DMS53 (cell line): ENCODE measurements around the gene C2orf76.
"Not testable (repeated sequence)": the region's sequence is repeated elsewhere in the genome, so short reads cannot be mapped to it uniquely, and the experiment has no call there.

Source experiments
- DNase-seq: peaks from one replicate; lab custom pipeline; 2025; lab: John Stamatoyannopoulos, UW

The C2orf76 gene

DNA sequence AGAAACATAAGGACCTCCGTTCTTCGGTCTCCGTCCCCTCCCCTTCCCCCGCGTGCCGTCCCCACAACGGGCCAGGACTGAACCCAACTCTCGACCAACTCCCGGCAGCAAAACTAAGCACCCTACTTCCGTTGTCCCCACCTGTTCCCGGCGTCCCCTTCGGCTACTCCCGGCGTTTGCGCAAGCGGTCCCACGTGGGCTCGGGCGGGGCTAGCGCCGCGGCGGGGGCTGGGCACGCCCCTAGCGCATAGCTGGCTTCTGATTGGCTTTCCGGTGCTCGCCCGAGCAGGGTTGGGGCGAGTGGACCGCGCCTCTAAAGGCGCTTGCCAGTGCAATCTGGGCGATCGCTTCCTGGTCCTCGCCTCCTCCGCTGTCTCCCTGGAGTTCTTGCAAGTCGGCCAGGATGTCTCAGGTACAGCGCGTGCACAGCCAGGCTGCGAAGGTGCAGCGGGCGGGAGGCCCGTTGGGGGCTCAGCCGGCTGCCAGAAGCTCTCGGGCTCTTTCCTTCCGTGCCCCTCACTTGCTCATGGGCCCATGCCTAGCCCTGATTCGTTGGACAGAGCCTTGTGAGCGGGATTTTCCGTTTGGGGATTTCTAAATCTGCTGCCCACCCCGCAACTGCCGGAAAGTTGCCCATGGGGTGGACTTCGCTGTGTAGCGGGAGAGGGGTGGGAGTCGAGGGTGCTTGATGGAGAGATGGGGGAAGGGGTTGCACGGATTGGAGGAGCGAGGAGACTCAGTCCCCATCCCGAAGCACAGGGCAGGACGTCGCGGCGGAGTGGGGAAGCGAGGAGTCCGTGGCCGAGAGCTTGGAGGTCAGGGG lies at the start of gene C2orf76, which contains the start of gene DBI:
C2orf76 (minus strand) TSS at position 186 of the 823 bp plus-strand sequence. CDS start 26,875 bp downstream, outside the sequence.
DBI (plus strand) TSS at position 329 of the 823 bp plus-strand sequence; CDS start at position 404, 75 bp downstream.
- peak; percentile 99 for DNase-seq

DNA sequence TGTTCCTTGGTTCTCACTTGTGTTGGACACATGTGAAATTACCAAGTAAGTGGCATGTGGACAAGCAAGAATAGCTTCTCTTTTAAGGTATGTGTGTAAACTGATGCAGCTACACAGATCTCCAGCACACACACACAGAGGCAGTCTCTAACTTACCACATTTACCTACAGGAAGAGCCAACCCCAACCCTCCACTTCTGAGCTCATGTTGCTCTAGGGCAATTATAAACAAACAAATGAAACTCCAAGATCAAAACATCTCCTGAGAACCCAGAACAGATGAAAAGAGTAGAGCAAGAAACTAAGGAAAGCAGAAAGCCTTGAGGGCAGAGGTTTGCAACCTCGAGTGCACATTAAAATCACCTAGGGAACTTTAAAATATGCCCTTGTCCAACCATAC lies 49.0 kb upstream of the C2orf76 start:
- no peak for DNase-seq

DNA sequence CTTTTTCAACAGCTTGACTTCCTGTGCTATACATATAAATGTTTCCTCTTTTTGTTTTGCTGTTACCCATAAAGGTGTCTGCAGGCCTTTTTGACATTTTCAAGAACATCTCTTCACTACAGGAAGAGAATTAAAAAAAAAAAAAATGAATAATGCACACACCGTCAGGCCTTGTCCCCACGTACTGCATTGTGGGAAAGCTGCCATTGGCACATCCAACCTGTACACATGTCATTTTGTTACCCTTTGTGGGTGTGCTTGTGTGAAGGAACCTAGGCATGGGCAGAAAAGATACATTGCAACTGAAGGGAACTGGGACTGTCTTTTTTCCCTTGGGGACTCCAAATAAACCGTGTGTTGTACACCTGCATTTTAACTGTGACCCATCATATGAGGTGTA lies 48.3 kb upstream of the C2orf76 start:
- DNase-seq = no peak

DNA sequence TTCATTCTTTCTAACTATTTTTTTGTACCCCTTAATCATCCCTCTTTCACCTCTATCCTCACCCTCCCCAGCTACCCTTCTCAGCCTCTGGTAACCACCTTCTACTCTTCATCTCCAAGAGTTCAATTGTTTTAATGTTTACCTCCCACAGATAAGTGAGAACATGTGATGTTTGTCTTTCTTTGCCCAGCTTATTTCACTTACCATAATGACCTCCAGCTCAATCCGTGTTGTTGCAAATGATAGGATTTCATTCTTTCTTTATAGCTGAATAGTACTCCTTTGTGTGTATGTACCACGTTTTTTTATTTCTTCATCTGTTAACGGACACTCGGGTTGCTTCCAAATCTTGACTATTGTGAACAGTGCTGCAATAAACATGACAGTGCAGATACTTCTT lies 42.9 kb upstream of the C2orf76 start:
- DNase-seq = peak; percentile 65

DNA sequence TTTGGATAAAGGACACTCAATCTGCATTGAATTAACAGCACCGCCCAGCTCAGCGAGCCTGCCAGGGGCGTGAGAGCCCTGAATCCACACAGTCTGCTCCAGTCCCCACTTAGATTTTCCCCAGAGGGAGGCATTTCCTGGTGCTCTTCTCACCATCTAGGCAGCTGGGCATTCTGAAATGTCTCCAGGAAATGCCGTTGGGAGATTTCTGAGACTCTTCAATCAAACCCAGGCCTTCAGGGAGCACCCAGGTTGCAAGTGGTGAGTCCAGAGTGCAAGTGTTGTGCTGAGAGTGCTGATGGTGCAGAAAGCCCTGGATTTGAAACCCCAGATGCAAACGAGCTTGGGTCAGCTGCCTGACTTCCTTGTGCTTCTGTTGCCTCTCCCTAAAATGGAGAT lies 41.6 kb upstream of the C2orf76 start:
- DNase-seq = peak; percentile 53

DNA sequence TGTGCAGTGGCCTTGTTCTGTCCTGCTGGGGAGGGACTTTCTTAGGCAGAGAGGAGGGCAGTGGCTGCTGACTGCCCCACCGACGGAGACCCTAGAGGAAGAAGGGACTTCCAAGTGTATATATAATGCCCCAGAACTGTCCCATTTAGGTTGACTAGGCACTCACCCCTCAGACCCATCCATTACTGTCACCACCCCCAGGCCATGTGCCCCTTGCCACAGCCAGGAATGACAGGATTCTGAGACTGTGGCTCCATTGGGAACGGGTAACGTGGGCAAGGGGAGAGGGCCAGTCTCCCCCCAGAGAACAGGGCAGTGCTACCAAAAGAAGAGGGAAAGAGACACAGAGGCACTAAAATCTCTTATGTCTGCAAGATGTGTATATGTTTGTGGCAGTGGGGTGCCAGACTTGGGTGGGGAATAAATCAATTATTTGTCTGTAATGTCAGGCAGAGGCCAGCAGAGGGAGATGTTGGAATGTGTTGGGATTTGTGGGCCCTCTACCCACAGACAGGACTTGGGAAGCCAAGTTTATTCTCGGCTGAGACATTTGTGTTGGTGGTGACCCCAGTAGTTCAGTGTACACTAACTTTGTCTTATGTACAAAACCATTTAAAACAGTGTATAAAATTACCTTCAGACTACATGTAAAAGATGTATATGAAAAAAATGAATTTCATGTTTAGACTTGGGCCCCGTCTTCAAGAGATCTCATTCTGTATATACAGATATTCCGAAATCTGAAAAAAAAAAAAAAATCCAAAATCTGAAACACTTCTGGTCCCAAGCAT lies 41.0 kb upstream of the C2orf76 start:
- peak; percentile 76 for DNase-seq

DNA sequence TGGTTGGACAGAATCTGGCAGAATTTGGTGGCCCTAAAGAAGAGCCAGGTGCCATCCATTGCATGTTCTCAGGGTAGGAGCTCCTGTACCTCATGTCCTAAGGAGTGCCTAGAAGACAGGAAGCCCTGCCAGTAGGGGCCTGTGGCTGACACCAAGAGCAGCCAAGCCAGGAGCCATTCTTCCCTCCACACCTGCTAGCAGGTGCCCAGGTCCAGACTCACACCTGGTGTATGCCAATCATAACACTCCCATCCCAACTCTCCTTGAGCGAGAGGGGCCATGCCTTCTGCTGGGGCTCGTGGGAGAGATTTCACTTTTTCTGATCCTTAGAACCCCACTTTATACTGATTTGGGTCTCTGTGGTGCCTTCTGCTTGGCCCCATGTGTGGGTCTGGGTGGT lies 38.5 kb upstream of the C2orf76 start:
- no peak for DNase-seq

DNA sequence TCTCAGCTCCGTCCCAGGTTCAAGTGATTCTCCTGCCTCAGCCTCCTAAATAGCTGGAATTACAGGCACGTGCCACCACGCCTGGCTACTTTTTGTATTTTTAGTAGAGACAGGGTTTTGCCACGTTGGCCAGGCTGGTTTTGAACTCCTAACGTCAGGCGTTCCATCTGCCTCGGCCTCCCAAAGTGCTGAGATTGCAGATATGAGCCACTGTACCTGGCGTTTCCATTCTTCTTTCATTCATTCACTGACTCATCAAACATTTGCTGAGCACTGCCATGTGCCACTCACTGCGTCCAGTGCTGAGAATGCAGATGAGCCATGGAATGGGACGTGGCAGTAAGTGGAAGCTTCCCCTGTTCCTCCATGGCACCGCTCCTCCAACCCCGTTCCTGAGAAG lies 37.0 kb upstream of the C2orf76 start:
- not testable (repeated sequence) for DNase-seq

DNA sequence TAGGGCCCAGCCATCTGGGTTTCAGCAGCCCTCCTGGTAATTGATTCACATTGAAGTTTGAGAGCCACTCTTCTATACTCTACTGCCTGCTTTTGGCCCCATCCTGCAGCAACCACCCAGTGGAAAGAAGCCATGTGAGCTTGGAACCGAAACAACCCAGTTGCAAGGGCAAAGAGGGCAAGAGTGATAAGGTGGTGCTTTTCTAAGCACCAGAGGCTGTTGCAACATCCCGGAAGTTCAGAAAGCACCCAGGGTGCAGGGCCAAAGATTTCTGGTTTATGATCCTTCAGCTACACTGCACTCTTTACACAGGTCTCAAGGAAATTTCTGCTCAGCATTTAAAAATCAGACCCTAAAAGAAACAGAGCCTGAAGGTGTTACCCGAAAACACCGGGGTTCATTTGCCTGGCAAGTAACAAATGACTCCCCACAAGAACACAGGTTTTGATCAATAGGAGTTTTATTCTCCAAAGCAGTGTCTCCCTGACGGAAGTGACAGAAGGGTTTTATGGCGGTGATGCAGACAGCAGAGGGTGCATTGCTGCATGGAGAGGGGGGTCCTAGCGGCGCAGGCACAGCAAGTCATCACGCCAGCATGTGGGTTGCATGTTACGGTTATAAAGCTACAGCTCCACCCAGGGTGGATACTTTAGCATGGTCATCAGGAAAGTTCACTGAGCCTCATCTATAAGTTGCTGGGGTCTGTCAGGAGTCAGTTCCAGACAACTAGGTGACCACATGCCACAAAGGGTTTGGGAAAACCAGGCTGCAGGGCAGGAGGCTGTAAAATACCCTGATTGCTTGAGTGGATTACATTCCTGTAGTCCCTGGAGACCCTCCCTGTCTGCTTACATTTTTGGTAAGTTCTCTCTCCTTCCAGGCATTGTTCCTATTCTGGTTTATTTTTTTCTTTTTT lies 36.3 kb upstream of the C2orf76 start:
- DNase-seq = no peak

DNA sequence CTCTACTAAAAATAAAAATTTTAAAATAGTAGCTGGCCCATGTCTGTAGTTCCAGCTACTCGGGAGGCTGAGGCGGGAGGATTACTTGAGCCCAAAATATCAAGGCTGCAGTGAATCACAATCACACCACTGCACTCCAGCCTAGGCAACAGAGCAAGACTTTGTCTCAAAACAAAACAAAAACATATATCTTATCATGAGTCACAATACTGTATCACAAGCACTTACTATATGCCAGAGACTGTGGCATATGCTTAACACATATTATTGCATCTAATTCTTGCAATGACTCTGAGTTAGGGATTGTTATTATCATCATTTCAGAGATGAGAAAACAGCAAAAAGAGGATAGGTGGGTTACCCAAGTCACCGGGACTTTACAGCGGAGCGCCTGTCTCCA lies 35.5 kb upstream of the C2orf76 start:
- DNase-seq = no peak

DNA sequence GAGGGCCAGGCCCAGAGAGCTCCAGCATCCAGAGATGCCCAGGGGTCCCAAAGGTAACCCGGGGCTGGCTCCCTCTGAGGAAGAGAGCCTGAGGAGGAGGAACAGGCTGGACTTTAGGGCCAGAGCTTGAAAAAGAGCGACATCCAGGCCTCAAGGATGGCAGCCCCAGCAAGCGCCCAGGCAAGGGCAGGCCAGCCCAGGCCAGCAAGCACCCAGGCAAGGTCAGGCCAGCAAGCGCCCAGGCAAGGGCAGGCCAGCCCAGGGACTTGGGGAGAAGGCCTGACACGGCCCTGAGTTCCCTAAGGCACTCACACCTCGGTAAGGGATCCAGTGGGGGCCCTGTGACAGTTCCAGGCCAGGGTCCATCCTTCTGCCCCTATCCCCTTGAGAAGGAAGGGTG lies 30.6 kb upstream of the C2orf76 start:
- no peak for DNase-seq

DNA sequence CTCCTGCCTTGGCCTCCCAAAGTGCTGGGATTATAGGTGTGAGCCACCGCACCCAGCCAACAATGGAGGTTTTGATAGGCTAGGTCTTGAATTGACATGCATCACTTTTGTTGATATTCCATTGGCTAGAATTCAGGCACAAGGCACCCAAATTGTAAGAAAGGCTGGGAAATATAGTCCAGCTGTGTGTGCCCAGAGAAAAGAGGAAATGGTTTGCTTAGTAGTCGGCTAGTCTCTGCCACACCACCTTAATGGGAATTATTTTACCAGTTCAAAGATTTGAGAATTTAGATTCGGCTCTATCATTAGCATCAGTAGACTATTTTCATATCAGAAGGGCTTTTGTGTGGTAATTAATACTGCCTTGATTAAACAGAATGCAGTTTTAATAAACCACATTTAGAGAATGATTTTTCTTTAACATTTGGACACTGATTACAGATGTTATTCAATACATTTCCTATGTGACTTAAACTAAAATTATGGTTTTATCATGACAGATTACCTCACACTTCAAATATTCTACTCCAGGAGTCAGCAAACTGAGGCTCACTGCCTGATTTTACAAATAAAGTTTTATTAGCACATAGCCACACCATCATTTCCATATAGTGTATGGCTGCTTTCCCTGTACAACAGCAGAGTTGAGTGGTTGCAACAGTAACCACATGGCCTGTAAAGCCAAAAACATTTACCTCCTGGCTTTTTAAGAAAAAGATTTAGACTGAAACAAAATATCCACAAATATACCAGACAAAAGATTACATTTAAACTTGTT lies 27.5 kb upstream of the C2orf76 start:
- no peak for DNase-seq

DNA sequence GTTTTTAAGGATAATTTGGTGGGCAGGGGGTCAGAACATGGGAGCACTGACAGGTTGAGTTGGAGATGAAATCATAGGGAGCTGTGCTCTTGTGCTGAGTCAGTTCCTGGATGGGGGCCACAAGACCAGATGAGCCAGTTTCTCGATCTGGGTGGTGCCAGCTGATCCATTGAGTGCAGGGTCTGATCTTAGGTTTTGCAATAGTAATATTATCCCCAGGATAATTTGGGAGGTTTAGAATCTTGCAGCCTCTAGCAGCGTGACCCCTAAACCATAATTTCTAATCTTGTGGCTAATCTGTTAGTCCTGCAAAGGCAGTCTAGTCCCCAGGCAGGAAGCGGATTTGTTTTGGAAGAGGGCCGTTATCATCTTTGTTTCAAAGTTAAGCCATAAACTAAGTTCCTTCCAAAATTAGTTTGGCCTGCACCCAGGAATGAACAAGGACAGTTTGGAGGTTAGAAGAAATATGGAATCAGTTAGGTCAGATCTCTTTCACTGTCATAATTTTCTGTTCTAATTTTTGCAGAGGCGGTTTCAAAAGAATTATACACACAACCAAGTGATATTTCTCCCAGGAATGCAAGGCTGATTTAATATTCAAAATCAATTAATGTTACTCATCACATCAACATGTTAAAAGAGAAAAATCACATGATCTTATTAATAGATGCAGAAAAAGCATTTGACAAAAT lies 23.1 kb upstream of the C2orf76 start:
- peak; percentile 45 for DNase-seq

DNA sequence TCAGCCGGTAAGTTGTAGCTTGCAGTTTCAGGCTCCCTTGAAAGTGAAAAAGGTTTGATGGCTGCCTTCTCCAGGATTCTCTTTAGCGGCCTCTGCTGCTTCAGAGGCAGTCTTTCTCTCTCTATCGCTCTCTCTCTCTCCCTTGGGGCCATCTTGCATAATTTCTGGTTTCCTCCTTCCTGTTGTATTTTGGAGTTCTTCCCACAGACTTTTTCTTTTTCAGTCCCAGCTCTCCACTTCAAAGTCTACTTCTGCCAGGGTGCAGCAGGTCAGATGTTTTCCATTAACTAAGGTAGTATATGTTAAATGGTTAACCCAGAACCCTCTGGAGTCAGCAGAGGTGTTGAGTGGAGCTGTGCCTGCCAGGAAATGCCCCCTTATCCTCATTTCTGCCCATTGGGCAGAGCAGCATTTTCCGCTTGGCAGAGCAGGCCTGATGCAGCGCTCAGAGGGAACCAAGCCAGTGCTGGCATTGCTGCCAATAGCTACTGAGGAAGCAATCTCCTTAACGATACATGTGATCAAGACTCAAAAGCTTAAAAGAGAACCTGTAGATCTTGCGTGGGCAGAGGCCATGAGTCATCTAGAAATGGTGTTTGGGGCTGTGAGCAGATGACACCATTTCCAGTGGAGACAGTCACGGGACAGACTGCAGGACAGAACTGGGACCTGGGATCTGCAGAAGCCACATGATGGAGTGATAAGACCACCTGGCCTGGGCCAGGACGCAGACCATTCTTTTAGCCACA lies 20.9 kb upstream of the C2orf76 start:
- no peak for DNase-seq

DNA sequence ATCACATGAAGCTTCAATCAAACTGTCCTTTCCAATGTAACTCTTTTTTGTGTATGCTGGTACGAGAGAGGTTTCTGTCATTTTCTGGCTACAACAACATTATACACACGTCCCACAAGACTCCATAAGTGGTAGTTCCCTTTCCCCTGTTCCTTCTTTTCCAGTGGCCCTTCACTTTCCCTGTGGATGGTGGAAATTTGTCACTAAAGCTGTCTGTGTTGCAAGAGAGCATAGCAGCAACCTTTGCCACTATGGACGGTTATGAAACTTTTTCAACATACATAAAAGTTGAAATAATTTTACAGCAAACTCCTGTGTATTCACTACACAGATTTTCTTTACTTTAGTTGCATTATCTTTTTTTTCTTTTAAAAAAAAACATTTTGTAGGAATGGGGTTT lies 18.8 kb upstream of the C2orf76 start:
- DNase-seq = no peak

DNA sequence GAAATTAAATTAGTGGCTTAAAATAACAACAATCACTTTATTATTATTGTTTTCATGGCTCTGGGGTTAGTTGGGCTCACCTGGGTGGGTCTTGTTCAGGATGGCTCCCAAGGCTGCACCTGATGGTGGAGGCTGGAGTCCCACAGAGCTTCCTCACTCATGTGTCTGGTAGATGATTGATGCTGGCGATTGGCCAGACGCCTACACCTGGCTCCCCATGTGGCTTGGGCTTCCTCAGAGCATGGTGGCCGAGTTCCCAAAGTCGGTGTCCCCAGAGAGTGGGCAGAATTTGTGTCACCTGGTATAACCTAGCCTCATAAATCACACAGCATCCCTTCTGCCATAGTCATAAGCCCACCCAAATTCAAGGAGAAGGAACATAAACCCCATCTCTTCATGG lies 18.3 kb upstream of the C2orf76 start:
- no peak for DNase-seq

DNA sequence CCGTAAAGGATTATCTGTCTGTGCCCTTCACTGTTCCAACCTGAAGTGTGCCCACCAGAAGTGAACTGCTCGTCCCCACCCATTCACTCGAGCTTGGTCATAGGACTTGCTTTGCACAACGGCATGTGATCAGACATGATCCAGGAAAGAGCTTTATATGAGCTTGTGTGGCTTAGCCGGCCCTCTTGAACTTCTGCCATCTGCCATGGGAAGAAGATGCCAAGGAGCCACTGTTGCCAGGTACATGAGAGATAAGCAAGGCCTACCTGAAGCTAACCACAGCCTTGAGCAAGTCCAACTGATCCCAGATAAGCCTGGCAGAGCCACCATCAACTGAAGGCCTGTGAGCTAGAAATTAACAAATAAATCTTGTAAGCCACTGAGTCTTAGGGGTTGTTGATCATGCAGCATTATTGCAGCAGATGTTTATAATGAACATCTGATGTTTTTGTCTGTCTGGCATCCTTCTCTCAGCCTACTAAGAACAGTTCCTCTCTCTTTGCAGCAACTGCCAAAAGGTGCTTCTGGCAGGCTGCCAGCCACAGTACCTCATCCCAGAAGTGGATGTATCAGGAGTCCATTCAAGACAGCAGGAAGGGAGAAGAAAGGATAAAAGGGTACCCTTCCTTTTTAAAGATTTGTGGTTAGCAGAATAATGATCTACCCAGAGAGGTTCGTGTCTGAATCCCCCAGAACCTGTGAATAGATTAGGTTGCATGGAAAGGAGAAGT lies 16.9 kb upstream of the C2orf76 start:
- DNase-seq = peak; percentile 31

DNA sequence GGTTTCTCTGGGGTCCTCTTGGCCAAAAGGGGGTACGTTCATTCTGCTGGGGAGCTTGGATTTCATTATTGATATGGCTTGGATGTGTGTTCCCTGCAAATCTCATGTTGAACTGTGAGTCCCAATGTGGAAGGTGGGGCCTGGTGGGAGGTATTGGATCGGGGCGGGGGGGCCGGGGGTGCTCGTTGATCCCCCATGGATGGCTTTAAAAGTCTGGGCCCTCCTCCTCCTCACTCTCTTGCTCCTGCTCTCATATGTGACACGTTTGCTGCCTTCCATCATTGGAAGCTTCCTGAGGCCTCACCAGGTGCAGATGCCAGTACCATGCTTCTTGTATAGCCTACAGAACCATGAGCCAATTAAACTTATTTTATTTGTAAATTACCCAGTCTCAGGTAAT lies 11.9 kb upstream of the C2orf76 start:
- no peak for DNase-seq

DNA sequence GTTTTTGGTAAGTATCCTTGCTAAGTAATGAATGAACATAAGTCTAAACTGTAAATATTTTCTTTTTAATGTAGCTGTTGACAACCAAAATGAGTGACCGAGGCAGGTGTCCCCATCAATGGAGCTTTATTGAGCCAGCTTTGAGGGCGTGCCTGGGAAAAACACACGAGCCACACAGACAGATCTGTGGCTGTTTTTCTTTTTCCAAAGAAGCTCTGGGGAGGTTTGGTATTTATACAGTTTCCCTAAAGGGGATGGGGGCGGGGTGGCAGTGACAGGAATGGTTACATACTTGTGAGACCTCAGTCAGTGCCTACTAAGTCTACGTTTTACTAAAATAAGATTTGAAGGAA lies 11.3 kb upstream of the C2orf76 start:
- DNase-seq = no peak
